HEK293 (cell line): ENCODE measurements around the gene PLSCR3.

Source experiments
- CTCF ChIP-seq: fragments of 450-650 bp; formaldehyde crosslinking; IDR thresholded peaks from 2 replicates; pipeline ENCODE4 v1.5.1; 2016; ENCODE audit warnings: missing biosample characterization, missing genetic modification characterization
- FEZF1 ChIP-seq: fragments of 450-650 bp; formaldehyde crosslinking; IDR thresholded peaks from 2 replicates; pipeline ENCODE4 v1.5.1; 2016; ENCODE audit warnings: missing biosample characterization, missing genetic modification characterization
- GLIS1 ChIP-seq: fragments of 450-650 bp; formaldehyde crosslinking; IDR thresholded peaks from 2 replicates; pipeline ENCODE4 v1.5.1; 2016; ENCODE audit warnings: missing biosample characterization, missing genetic modification characterization
- PATZ1 ChIP-seq: fragments of 450-650 bp; formaldehyde crosslinking; IDR thresholded peaks from 2 replicates; pipeline ENCODE4 v1.5.1; 2016; ENCODE audit warnings: missing biosample characterization, missing genetic modification characterization
- ZBTB6 ChIP-seq: fragments of 450-650 bp; formaldehyde crosslinking; IDR thresholded peaks from 2 replicates; pipeline ENCODE4 v1.5.1; 2017; ENCODE audit warnings: missing biosample characterization, missing genetic modification characterization
- ZNF133 ChIP-seq: fragments of 450-650 bp; formaldehyde crosslinking; IDR thresholded peaks from 2 replicates; pipeline ENCODE4 v1.5.1; 2016; ENCODE audit warnings: missing biosample characterization, missing genetic modification characterization
- ZNF18 ChIP-seq: fragments of 450-650 bp; formaldehyde crosslinking; IDR thresholded peaks from 2 replicates; pipeline ENCODE4 v1.5.1; 2016; ENCODE audit warnings: missing biosample characterization, missing genetic modification characterization
- ZNF280C ChIP-seq: fragments of 450-650 bp; formaldehyde crosslinking; IDR thresholded peaks from 2 replicates; pipeline ENCODE4 v1.5.1; 2016; ENCODE audit warnings: missing biosample characterization, missing genetic modification characterization
- ZNF398 ChIP-seq: fragments of 450-650 bp; formaldehyde crosslinking; IDR thresholded peaks from 2 replicates; pipeline ENCODE4 v1.5.1; 2017; ENCODE audit warnings: missing biosample characterization, missing genetic modification characterization
- ZNF518A ChIP-seq: fragments of 450-650 bp; formaldehyde crosslinking; conservative IDR thresholded peaks from 2 replicates; pipeline ENCODE4 v1.5.1; 2016; ENCODE audit warnings: low read depth, missing biosample characterization, missing genetic modification characterization
- ZNF521 ChIP-seq: fragments of 450-650 bp; formaldehyde crosslinking; IDR thresholded peaks from 2 replicates; pipeline ENCODE4 v1.5.1; 2017; ENCODE audit warnings: missing biosample characterization, mild to moderate bottlenecking, missing genetic modification characterization
- ZNF600 ChIP-seq: fragments of 450-650 bp; formaldehyde crosslinking; IDR thresholded peaks from 2 replicates; pipeline ENCODE4 v1.5.1; 2016; ENCODE audit warnings: missing biosample characterization, missing genetic modification characterization
- ZNF639 ChIP-seq: fragments of 450-650 bp; formaldehyde crosslinking; IDR thresholded peaks from 2 replicates; pipeline ENCODE4 v1.5.1; 2016; ENCODE audit warnings: missing biosample characterization, missing genetic modification characterization
- ZNF660 ChIP-seq: fragments of 450-650 bp; IDR thresholded peaks from 2 replicates; pipeline ENCODE4 v1.5.1; 2018; ENCODE audit warnings: missing biosample characterization, mild to moderate bottlenecking, missing genetic modification characterization
- ZNF677 ChIP-seq: fragments of 450-650 bp; IDR thresholded peaks from 2 replicates; pipeline ENCODE4 v1.5.0; 2018; ENCODE audit warnings: missing biosample characterization, mild to moderate bottlenecking, missing genetic modification characterization, moderate library complexity
- ZSCAN30 ChIP-seq: fragments of 450-650 bp; IDR thresholded peaks from 2 replicates; pipeline ENCODE4 v1.5.1; 2018; ENCODE audit warnings: missing biosample characterization, mild to moderate bottlenecking, missing genetic modification characterization, moderate library complexity

PLSCR3 gene

GRCh38 chr17:7351665-7352502 is 42.4 kb downstream of the PLSCR3 start, which contains the start of gene KCTD11 (continued):
- no peak for TF ChIP-seq FEZF1 (tag by site-specific recombination)
- no peak for TF ChIP-seq ZNF518A
- TF ChIP-seq ZSCAN30 (tag by site-specific recombination): peak; percentile 45; the same call in 1 of the 2 replicates
- TF ChIP-seq ZNF660 (tag by site-specific recombination): no peak
- no peak for TF ChIP-seq ZNF677 (tag by site-specific recombination)
- peak; percentile 67; the same call in 1 of the 2 replicates for TF ChIP-seq ZNF398 (tag by site-specific recombination)
- no peak for TF ChIP-seq ZNF18 (tag by site-specific recombination)
- TF ChIP-seq CTCF (tag by site-specific recombination): peak; percentile 85
- TF ChIP-seq GLIS1: peak; percentile 83
- no peak for TF ChIP-seq ZNF133 (tag by site-specific recombination)
- TF ChIP-seq ZNF600 (tag by site-specific recombination): peak; percentile 63; the same call in 1 of the 2 replicates
- no peak for TF ChIP-seq ZNF521 (tag by site-specific recombination)
- no peak for TF ChIP-seq ZNF639 (tag by site-specific recombination)
- TF ChIP-seq ZNF280C: no peak
- TF ChIP-seq ZBTB6 (tag by site-specific recombination): peak; percentile 78
- peak; percentile 71; the same call in 1 of the 2 replicates for TF ChIP-seq PATZ1 (tag by site-specific recombination)
